ENCODE data around the gene ARAP2.

DNA sequence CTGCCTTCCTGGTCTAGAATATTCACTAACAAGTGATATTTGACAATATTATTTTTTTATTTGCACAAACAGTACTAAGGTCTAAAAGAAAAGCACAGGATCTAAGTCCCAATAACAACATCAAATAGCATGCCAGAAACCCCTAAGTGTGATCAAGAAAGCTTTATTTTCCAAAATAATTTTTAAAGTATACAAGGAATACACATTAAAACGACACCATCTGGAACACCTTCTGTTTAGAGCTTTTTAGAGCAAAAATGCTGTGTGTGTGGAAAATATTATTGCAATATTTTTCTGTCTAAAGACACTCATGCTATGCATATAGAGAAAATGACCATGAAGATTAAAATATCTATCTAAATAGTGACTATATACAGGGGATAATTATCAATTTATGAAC, 103.1 kb downstream of the ARAP2 start:
- TF ChIP-seq, protein P1, sequence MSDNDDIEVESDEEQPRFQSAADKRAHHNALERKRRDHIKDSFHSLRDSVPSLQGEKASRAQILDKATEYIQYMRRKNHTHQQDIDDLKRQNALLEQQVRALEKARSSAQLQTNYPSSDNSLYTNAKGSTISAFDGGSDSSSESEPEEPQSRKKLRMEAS (CRISPR knock-in tag; IDR thresholded peaks at IDR 0.05), result no peak
- TF ChIP-seq ZBTB9 (CRISPR knock-in tag; IDR thresholded peaks at IDR 0.05), result no peak
- no peak for TF ChIP-seq ZNF57 (CRISPR knock-in tag; IDR thresholded peaks at IDR 0.05)
